Nephron (organoid): ENCODE results near the gene GPD1L.

Source experiments
- H3K27ac Mint-ChIP-seq, 3 experiments: 2 replicates each; pipeline ENCODE4 v1.8.0; 2020; ENCODE audit warnings: mixed read lengths in 3 of 3, mild to moderate bottlenecking in 2 of 3, moderate library complexity in 1 of 3
- H3K27me3 Mint-ChIP-seq: 2 replicates; pipeline ENCODE4 v1.8.0; 2021; ENCODE audit warnings: low read depth, mild to moderate bottlenecking, moderate library complexity, mixed read lengths
- H3K36me3 Mint-ChIP-seq: 2 replicates; pipeline ENCODE4 v1.8.0; 2020; ENCODE audit warnings: low read depth, mixed read lengths
- H3K4me1 Mint-ChIP-seq: 2 replicates; pipeline ENCODE4 v1.8.0; 2020; ENCODE audit warnings: mixed read lengths
- H3K4me3 Mint-ChIP-seq, 3 experiments: 2 replicates each; pipeline ENCODE4 v1.8.0; 2020; ENCODE audit warnings: mild to moderate bottlenecking in 3 of 3, mixed read lengths in 3 of 3, moderate library complexity in 2 of 3
- H3K9me3 Mint-ChIP-seq: 2 replicates; pipeline ENCODE4 v1.8.0; 2020; ENCODE audit warnings: mixed read lengths
- TF ChIP-seq, protein P1 (sequence below), 3 experiments: fragments of 200-600 bp; sonication (generic); IDR thresholded peaks; one replicate each; pipeline ENCODE4 v1.5.0; 2021; ENCODE audit warnings: antibody characterized with exemption in 3 of 3; ENCODE audit not compliant: unreplicated experiment in 3 of 3

Gene GPD1L

DNA sequence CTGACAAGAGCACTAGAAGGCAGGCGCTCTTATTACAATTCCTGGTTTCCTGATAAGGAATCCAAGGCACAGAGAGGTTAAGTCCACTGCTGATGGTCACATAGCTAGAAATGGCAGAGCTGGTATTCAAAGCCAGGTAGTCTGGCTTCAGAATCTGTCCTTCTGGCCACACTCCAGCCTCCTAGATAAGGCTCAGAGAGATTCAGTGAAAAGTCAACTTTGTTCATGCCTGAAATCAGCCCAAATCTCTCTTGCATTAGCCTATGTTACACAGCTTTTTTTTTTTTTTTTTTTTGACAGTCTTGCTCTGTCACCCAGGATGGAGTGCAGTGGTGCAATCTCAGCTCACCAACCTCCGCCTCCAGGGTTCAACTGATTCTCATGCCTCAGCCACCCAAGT is 110.9 kb downstream of the GPD1L start:
- Mint-ChIP-seq H3K27me3 (peaks cover 9% of the 10 kb centered on the region), H3K4me1 (no peaks in the 10 kb centered on the region), H3K27ac (no peak overlapping the region), H3K4me3 (no peak overlapping the region), H3K36me3 (no peaks in the 10 kb centered on the region), H3K9me3 (peaks cover 9% of the 10 kb centered on the region)
- TF ChIP-seq, protein P1, sequence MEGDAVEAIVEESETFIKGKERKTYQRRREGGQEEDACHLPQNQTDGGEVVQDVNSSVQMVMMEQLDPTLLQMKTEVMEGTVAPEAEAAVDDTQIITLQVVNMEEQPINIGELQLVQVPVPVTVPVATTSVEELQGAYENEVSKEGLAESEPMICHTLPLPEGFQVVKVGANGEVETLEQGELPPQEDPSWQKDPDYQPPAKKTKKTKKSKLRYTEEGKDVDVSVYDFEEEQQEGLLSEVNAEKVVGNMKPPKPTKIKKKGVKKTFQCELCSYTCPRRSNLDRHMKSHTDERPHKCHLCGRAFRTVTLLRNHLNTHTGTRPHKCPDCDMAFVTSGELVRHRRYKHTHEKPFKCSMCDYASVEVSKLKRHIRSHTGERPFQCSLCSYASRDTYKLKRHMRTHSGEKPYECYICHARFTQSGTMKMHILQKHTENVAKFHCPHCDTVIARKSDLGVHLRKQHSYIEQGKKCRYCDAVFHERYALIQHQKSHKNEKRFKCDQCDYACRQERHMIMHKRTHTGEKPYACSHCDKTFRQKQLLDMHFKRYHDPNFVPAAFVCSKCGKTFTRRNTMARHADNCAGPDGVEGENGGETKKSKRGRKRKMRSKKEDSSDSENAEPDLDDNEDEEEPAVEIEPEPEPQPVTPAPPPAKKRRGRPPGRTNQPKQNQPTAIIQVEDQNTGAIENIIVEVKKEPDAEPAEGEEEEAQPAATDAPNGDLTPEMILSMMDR (IDR thresholded peaks at IDR 0.05; ENCODE audit: unreplicated experiment in 3 of 3), result no peak
